Measurements from ENCODE around the gene UBP1. TPM values are rescaled to one million over a fixed set of nuclear protein-coding genes. Genes with fewer than 3 reads are reported as not detected.
"Not testable (repeated sequence)": the region's sequence is repeated elsewhere in the genome, so short reads cannot be mapped to it uniquely, and the experiment has no call there.

Gene UBP1
- total RNA-seq, 1 experiment from 2014 or later, result 23.8 TPM

GRCh38 chr3:33391255-33391995, 48.8 kb downstream of the UBP1 start:
- DNase-seq (ENCODE audit: low spot score), result no peak

GRCh38 chr3:33389908-33390307, 50.3 kb downstream of the UBP1 start:
- no peak for DNase-seq (ENCODE audit: low spot score)

- DNase-seq (ENCODE audit: low spot score), result no peak
These were observed 51.7 kb downstream of the UBP1 start for GRCh38 chr3:33388374-33389100.

- no peak for DNase-seq (ENCODE audit: low spot score)
These were observed 53.6 kb downstream of the UBP1 start for GRCh38 chr3:33386631-33387030.

GRCh38 chr3:33385423-33385822, 54.8 kb downstream of the UBP1 start:
- no peak for DNase-seq (ENCODE audit: low spot score)

GRCh38 chr3:33383951-33384350, 56.3 kb downstream of the UBP1 start:
- DNase-seq (ENCODE audit: low spot score), result no peak

- no peak for DNase-seq (ENCODE audit: low spot score)
These were observed 59.6 kb downstream of the UBP1 start for GRCh38 chr3:33380653-33381052.

- DNase-seq (ENCODE audit: low spot score), result no peak
These were observed 62.3 kb downstream of the UBP1 start for GRCh38 chr3:33377931-33378330.

- no peak for DNase-seq (ENCODE audit: low spot score)
These were observed 62.7 kb downstream of the UBP1 start for GRCh38 chr3:33377489-33377888.

GRCh38 chr3:33373082-33373437, 67.1 kb downstream of the UBP1 start:
- DNase-seq (ENCODE audit: low spot score), result no peak

- peak; percentile 62 for DNase-seq (ENCODE audit: low spot score)
These were observed 67.8 kb downstream of the UBP1 start for GRCh38 chr3:33372218-33373081.

GRCh38 chr3:33364531-33365128, 75.6 kb downstream of the UBP1 start:
- DNase-seq (ENCODE audit: low spot score), result no peak

GRCh38 chr3:33364060-33364459, 76.1 kb downstream of the UBP1 start:
- no peak for DNase-seq (ENCODE audit: low spot score)

GRCh38 chr3:33363113-33363800, 76.9 kb downstream of the UBP1 start:
- no peak for DNase-seq (ENCODE audit: low spot score)

- peak; percentile 67 for DNase-seq (ENCODE audit: low spot score)
These were observed 79.9 kb downstream of the UBP1 start for GRCh38 chr3:33360136-33360825.

GRCh38 chr3:33358172-33358781, 81.9 kb downstream of the UBP1 start:
- no peak for DNase-seq (ENCODE audit: low spot score)

- peak; percentile 18 for DNase-seq (ENCODE audit: low spot score)
These were observed 84.6 kb downstream of the UBP1 start for GRCh38 chr3:33355611-33356010.

GRCh38 chr3:33339758-33340157, 100.4 kb downstream of the UBP1 start:
- no peak for DNase-seq (ENCODE audit: low spot score)

- DNase-seq (ENCODE audit: low spot score), result not testable (repeated sequence)
These were observed 101.2 kb downstream of the UBP1 start for GRCh38 chr3:33338936-33339465.
